Caco-2 (cell line): ENCODE measurements around the gene GRM5. TPM values are rescaled to one million over a fixed set of nuclear protein-coding genes. Genes with fewer than 3 reads are reported as not detected.

Experiments
- BruUV-seq: library from RNA; stranded (reverse); fragments of 400-500 nt; replicated peaks from 2 replicates; lab custom pipeline; 2021; lab: Mats Ljungman, UMichigan
- CTCF ChIA-PET: fragments of 300-600 bp; sonication (Branson Sonifier 250); formaldehyde crosslinking; loops from one replicate; lab custom pipeline; 2022; ENCODE audit warnings: antibody characterized with exemption; lab: Charles Lee
- POLR2A ChIA-PET: fragments of 300-600 bp; sonication (Branson Sonifier 250); formaldehyde crosslinking; loops from one replicate; lab custom pipeline; 2022; ENCODE audit warnings: antibody characterized with exemption; lab: Charles Lee
- DNase-seq, 2 experiments: peaks; one replicate each; pipeline versions ENCODE4 v3.0.0 to v3.0.0-alpha.2; 2020 to 2022
- H3K27me3 ChIP-seq: replicated peaks from 2 replicates; pipeline ENCODE4 v1.6.0; 2011; ENCODE audit warnings: low read length; ENCODE audit not compliant: control insufficient read depth, insufficient read depth
- H3K36me3 ChIP-seq: 2 replicates; pipeline ENCODE4 v1.5.1; 2011; ENCODE audit warnings: low read length; ENCODE audit not compliant: control insufficient read depth, insufficient read depth
- H3K4me1 ChIP-seq: fragments of 250-450 bp; sonication (Bioruptor Pico); 2 replicates; pipeline ENCODE4 v1.5.1; 2020; ENCODE audit warnings: mild to moderate bottlenecking
- H3K4me3 ChIP-seq: 2 replicates; pipeline ENCODE4 v1.5.1; 2011; ENCODE audit warnings: low read depth, mild to moderate bottlenecking, control low read depth, low read length
- H3K9me3 ChIP-seq: fragments of 250-450 bp; sonication (Bioruptor Pico); 2 replicates; pipeline ENCODE4 v1.5.1; 2020; ENCODE audit warnings: mild to moderate bottlenecking, moderate library complexity
- H3K27ac Mint-ChIP-seq: one replicate; pipeline ENCODE4 v1.8.0; 2022; ENCODE audit warnings: mixed read lengths; ENCODE audit not compliant: unreplicated experiment
- H3K27me3 Mint-ChIP-seq: one replicate; pipeline ENCODE4 v1.8.0; 2022; ENCODE audit warnings: mixed read lengths; ENCODE audit not compliant: insufficient read depth, unreplicated experiment
- H3K36me3 Mint-ChIP-seq: one replicate; pipeline ENCODE4 v1.8.0; 2022; ENCODE audit warnings: mild to moderate bottlenecking, mixed read lengths; ENCODE audit not compliant: insufficient read depth, unreplicated experiment
- H3K4me1 Mint-ChIP-seq: one replicate; pipeline ENCODE4 v1.8.0; 2022; ENCODE audit warnings: low read depth, mixed read lengths; ENCODE audit not compliant: unreplicated experiment
- H3K4me3 Mint-ChIP-seq: one replicate; pipeline ENCODE4 v1.8.0; 2022; ENCODE audit warnings: mild to moderate bottlenecking, moderate library complexity, mixed read lengths; ENCODE audit not compliant: unreplicated experiment
- H3K9me3 Mint-ChIP-seq: one replicate; pipeline ENCODE4 v1.8.0; 2022; ENCODE audit warnings: mixed read lengths; ENCODE audit not compliant: unreplicated experiment
- CTCF ChIP-seq, 2 experiments: fragments of 200-600 bp in 1 of 2; IDR thresholded peaks; 1 replicate in 1 of 2; 2 replicates in 1 of 2; pipeline versions ENCODE4 v1.5.1 to v1.8.0; 2011 to 2022; ENCODE audit warnings: antibody characterized with exemption in 1 of 2, control low read depth in 1 of 2, inconsistent platforms in 1 of 2, low read depth in 1 of 2, low read length in 1 of 2, mild to moderate bottlenecking in 1 of 2, moderate library complexity in 1 of 2; ENCODE audit not compliant: insufficient read depth in 1 of 2, severe bottlenecking in 1 of 2, unreplicated experiment in 1 of 2
- intact Hi-C: fragments of 100-400 bp; cut with micrococcal nuclease; formaldehyde crosslinking; loops from one replicate; pipeline ENCODE4 v1.10.0; 2022; ENCODE audit not compliant: unreplicated experiment
- total RNA-seq: library from RNA; stranded (reverse); gene quantifications from 2 replicates; pipeline ENCODE4 v1.2.3, GENCODE V29; 2022

GRM5 gene
- total RNA-seq, 1 experiment from 2014 or later, result not detected

- TF ChIP-seq CTCF (IDR thresholded peaks at IDR 0.05; ENCODE audit: insufficient read depth in 1 of 2, low read depth in 1 of 2, low read length in 1 of 2, severe bottlenecking in 1 of 2, unreplicated experiment in 1 of 2), result no peak
- no peak overlapping the region for H3K4me3 ChIP-seq
- no peaks in the 10 kb centered on the region for H3K27me3 Mint-ChIP-seq
- ChIA-PET POLR2A (no interaction called here), CTCF (no interaction called here)
- H3K9me3 ChIP-seq, result no peaks in the 10 kb centered on the region
- intact Hi-C loops, result loop anchor here (5.0 kb wide), 1 partner anchor 264 kb away; no protein-coding TSS in a partner anchor
- no peaks in the 10 kb centered on the region for H3K27me3 ChIP-seq
- H3K4me1 Mint-ChIP-seq, result peaks cover 6% of the 10 kb centered on the region
- H3K27ac Mint-ChIP-seq, result no peak overlapping the region
- H3K9me3 Mint-ChIP-seq, result no peaks in the 10 kb centered on the region
- BruUV-seq, result no TSS peak
- no peak overlapping the region for H3K4me3 Mint-ChIP-seq
- no peaks in the 10 kb centered on the region for H3K4me1 ChIP-seq
- no peaks in the 10 kb centered on the region for H3K36me3 Mint-ChIP-seq
- no peak for DNase-seq
- no peaks in the 10 kb centered on the region for H3K36me3 ChIP-seq
Observed at GRCh38 chr11:88495836-88496235, 569.9 kb downstream of the GRM5 start.

DNA sequence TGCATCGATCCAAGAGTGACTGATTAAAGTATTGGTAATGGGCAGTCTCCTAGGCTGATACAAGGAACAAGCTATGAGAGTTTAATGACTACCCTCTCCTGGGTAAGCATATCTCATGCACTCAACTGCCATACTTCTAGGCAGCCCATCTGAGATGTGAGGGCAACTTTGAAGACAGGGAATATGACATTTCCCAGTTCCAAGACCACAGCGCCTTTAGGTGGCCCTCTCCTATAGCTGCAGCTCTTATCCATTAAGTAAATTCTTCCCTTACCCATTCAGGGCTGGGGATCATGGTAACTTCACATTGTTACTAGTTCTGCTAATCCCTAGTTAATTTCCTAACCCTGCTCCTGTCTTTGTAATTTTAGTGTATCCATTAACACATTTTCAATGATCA lies 570.9 kb downstream of the GRM5 start:
- intact Hi-C loops, result loop anchor here (5.0 kb wide), 1 partner anchor 263 kb away; no protein-coding TSS in a partner anchor
- peaks cover 6% of the 10 kb centered on the region for H3K4me1 Mint-ChIP-seq
- no peak overlapping the region for H3K4me3 Mint-ChIP-seq
- Histone ChIP-seq H3K36me3 (no peaks in the 10 kb centered on the region), H3K4me1 (no peaks in the 10 kb centered on the region), H3K27me3 (no peaks in the 10 kb centered on the region), H3K9me3 (no peaks in the 10 kb centered on the region), H3K4me3 (no peak overlapping the region)
- peak in 1 of 2 experiments; percentile 11 for TF ChIP-seq CTCF (IDR thresholded peaks at IDR 0.05; ENCODE audit: insufficient read depth in 1 of 2, low read depth in 1 of 2, low read length in 1 of 2, severe bottlenecking in 1 of 2, unreplicated experiment in 1 of 2)
- no peak for DNase-seq
- ChIA-PET CTCF (no interaction called here), POLR2A (no interaction called here)
- H3K27me3 Mint-ChIP-seq, result peaks cover 3% of the 10 kb centered on the region
- no peaks in the 10 kb centered on the region for H3K36me3 Mint-ChIP-seq
- H3K9me3 Mint-ChIP-seq, result no peaks in the 10 kb centered on the region
- BruUV-seq, result no TSS peak
- no peak overlapping the region for H3K27ac Mint-ChIP-seq

GRCh38 chr11:88491674-88492073 lies 574.1 kb downstream of the GRM5 start:
- Mint-ChIP-seq H3K27ac (no peak overlapping the region), H3K9me3 (no peaks in the 10 kb centered on the region), H3K4me3 (no peak overlapping the region), H3K4me1 (peaks cover 6% of the 10 kb centered on the region), H3K36me3 (no peaks in the 10 kb centered on the region), H3K27me3 (peaks cover 10% of the 10 kb centered on the region)
- no peaks in the 10 kb centered on the region for H3K36me3 ChIP-seq
- no peaks in the 10 kb centered on the region for H3K9me3 ChIP-seq
- no peak for DNase-seq
- no peak for TF ChIP-seq CTCF (IDR thresholded peaks at IDR 0.05; ENCODE audit: insufficient read depth in 1 of 2, low read depth in 1 of 2, low read length in 1 of 2, severe bottlenecking in 1 of 2, unreplicated experiment in 1 of 2)
- H3K4me1 ChIP-seq, result no peaks in the 10 kb centered on the region
- BruUV-seq, result no TSS peak
- no peaks in the 10 kb centered on the region for H3K27me3 ChIP-seq
- intact Hi-C loops, result no loop called here
- H3K4me3 ChIP-seq, result no peak overlapping the region
- ChIA-PET POLR2A (no interaction called here), CTCF (no interaction called here)
